LNCAP (cell line): ENCODE results near the gene RAB25.

Experiments used
- CTCF ChIP-seq: fragments of 450-650 bp; IDR thresholded peaks from 2 replicates; pipeline ENCODE4 v1.5.1; 2017; ENCODE audit warnings: mild to moderate bottlenecking

The RAB25 gene

GRCh38 chr1:156076609-156077429 lies 15.9 kb downstream of the RAB25 start:
- TF ChIP-seq CTCF: no peak

- no peak for TF ChIP-seq CTCF
Observed at GRCh38 chr1:156077430-156077760, 16.4 kb downstream of the RAB25 start.

DNA sequence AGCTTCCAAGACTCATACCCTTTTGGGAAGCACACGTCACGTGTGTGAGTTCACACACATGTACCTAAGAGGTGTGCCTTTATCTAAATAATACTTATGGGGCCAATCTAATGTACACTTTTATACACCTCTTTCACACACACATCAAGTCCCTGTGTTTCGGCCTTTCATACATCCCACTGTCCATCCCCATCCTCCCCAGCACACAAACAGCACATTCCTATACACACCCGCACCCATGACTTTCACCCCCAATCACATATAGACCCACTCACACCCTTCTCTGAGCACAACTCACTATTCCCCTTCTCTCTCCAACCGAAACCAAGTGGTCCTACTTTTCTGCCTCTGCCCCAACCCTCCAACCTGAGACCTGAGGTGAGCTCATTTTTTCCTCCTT lies 17.8 kb downstream of the RAB25 start:
- TF ChIP-seq CTCF: no peak

GRCh38 chr1:156079762-156080161 lies 18.8 kb downstream of the RAB25 start:
- no peak for TF ChIP-seq CTCF

DNA sequence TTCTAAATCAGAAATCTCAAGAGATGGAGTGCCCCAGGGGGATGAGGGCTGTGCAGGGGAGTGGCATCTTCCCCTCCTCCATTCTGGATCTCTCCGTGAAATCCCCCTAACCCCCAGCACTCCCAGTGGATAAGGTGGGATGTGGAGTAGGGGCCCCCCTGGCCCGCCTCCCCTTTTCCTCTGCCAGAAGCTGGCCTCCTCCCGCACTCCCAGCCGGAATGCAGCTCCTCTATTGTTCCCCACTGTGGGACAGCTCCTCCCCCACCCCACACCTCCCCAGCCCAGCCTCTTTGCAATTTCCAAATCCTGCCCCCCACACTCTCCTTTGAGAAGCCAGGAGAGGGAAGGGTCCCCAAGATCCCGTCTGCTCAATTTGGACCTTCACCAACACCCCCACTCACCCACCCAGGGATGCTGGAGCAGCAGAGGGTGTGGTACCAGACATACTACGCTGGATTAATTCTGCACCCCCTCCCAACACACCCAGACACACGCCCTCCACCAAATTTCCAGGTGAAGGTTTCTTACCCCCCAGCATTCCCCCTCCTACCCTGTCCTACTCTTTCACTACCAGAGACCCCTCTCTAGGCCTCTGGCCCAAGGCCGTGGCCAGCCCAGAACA lies 19.4 kb downstream of the RAB25 start:
- no peak for TF ChIP-seq CTCF

GRCh38 chr1:156080863-156081179 lies 19.9 kb downstream of the RAB25 start:
- no peak for TF ChIP-seq CTCF

DNA sequence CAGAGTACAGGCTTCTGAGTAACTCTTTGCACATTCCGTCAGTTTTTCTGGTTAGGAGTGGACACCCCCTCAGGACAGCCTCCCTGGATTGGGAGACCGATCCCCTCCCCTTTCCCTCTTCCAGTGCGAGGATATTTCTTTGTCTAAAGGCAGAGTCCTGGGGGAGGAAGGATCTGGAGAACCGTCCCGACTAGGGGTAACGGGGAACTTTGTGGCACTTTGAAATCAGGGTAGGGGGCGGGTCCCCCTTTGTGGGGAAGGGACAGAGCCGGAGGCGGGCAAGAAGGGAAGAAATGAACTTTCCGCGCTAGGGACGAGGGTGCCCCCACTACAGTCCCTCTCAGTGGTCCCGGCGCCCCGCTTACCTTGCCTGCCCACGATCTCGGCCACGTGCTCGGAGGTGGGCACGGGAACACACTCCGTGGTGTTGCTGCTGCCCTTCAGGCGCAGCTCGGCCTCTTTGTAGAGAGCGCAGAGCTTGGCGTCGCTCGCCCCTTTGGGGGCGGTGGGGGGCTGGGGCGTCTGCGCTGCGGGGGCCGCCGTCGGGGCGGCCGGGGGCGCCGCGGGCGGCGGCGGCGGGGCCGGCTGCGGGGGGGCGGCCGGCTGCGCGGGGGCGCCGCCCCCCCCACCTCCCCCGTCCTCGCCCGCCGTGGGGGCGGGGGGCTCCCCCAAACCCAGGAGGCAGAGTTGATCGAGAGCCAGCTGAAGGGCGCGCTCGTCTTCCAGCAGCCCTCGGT lies 20.4 kb downstream of the RAB25 start:
- no peak for TF ChIP-seq CTCF
